Endothelial cell (in vitro differentiated cells): ENCODE data around the gene PNKP. TPM values are rescaled to one million over a fixed set of nuclear protein-coding genes. Genes with fewer than 3 reads are reported as not detected.
A peak's percentile ranks its signal among the peaks of the same experiment; 100 is the strongest.

ENCODE experiments used
- DNase-seq: peaks from one replicate; pipeline ENCODE4 v3.0.0; 2021; ENCODE audit warnings: low spot score
- H3K27ac Mint-ChIP-seq: one replicate; pipeline ENCODE4 v1.8.0; 2021; ENCODE audit warnings: mixed read lengths, inconsistent platforms; ENCODE audit not compliant: unreplicated experiment
- H3K27me3 Mint-ChIP-seq: one replicate; pipeline ENCODE4 v1.8.0; 2021; ENCODE audit warnings: mild to moderate bottlenecking, moderate library complexity, mixed read lengths, inconsistent platforms; ENCODE audit not compliant: unreplicated experiment
- H3K36me3 Mint-ChIP-seq: one replicate; pipeline ENCODE4 v1.8.0; 2021; ENCODE audit warnings: mild to moderate bottlenecking, low read depth, mixed read lengths, inconsistent platforms; ENCODE audit not compliant: unreplicated experiment
- H3K4me1 Mint-ChIP-seq: one replicate; pipeline ENCODE4 v1.8.0; 2021; ENCODE audit warnings: mild to moderate bottlenecking, mixed read lengths, inconsistent platforms; ENCODE audit not compliant: unreplicated experiment
- H3K4me3 Mint-ChIP-seq: one replicate; pipeline ENCODE4 v1.8.0; 2021; ENCODE audit warnings: mild to moderate bottlenecking, mixed read lengths, inconsistent platforms; ENCODE audit not compliant: unreplicated experiment
- H3K9me3 Mint-ChIP-seq: one replicate; pipeline ENCODE4 v1.8.0; 2021; ENCODE audit warnings: mixed read lengths, inconsistent platforms; ENCODE audit not compliant: unreplicated experiment
- total RNA-seq: library from RNA; stranded (reverse); fragmentation: NEBNext Ultra II Directional; extraction: Animal tissue kit (Norgen Biotek cat#: 25700); gene quantifications from one replicate; pipeline ENCODE4 v1.2.1, GENCODE V29; 2021; ENCODE audit not compliant: unreplicated experiment
- TF ChIP-seq, protein P1 (sequence below): fragments of 200-600 bp; sonication (generic); IDR thresholded peaks from one replicate; pipeline ENCODE4 v1.5.0; 2021; ENCODE audit warnings: antibody characterized with exemption; ENCODE audit not compliant: unreplicated experiment

The PNKP gene
- total RNA-seq, 1 donor from 2014 or later = 96.0 TPM

DNA sequence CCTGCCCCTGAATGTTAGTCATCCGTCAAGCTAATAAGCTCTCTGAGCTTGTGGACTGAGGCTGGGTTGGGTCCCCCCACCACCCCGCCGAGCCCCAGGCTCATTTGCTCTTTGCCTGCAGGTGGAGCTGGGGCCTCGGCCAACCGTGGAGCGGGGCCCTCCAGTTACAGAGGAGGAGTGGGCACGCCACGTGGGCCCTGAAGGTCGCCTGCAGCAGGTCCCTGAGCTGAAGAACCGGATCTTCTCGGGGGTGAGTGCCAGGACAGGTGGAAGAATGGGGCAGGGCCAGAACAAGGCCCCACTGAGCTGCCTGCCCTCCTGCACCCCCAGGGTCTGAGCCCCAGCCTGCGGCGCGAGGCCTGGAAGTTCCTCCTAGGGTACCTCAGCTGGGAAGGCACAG is 15.3 kb upstream of the PNKP start:
- H3K27ac Mint-ChIP-seq = no peak overlapping the region
- peaks cover 37% of the 10 kb centered on the region for H3K36me3 Mint-ChIP-seq
- H3K27me3 Mint-ChIP-seq = peaks cover 13% of the 10 kb centered on the region
- H3K4me1 Mint-ChIP-seq = peaks cover 12% of the 10 kb centered on the region
- no peak for DNase-seq
- no peaks in the 10 kb centered on the region for H3K9me3 Mint-ChIP-seq
- no peak overlapping the region for H3K4me3 Mint-ChIP-seq
- TF ChIP-seq, protein P1, sequence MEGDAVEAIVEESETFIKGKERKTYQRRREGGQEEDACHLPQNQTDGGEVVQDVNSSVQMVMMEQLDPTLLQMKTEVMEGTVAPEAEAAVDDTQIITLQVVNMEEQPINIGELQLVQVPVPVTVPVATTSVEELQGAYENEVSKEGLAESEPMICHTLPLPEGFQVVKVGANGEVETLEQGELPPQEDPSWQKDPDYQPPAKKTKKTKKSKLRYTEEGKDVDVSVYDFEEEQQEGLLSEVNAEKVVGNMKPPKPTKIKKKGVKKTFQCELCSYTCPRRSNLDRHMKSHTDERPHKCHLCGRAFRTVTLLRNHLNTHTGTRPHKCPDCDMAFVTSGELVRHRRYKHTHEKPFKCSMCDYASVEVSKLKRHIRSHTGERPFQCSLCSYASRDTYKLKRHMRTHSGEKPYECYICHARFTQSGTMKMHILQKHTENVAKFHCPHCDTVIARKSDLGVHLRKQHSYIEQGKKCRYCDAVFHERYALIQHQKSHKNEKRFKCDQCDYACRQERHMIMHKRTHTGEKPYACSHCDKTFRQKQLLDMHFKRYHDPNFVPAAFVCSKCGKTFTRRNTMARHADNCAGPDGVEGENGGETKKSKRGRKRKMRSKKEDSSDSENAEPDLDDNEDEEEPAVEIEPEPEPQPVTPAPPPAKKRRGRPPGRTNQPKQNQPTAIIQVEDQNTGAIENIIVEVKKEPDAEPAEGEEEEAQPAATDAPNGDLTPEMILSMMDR = no peak

DNA sequence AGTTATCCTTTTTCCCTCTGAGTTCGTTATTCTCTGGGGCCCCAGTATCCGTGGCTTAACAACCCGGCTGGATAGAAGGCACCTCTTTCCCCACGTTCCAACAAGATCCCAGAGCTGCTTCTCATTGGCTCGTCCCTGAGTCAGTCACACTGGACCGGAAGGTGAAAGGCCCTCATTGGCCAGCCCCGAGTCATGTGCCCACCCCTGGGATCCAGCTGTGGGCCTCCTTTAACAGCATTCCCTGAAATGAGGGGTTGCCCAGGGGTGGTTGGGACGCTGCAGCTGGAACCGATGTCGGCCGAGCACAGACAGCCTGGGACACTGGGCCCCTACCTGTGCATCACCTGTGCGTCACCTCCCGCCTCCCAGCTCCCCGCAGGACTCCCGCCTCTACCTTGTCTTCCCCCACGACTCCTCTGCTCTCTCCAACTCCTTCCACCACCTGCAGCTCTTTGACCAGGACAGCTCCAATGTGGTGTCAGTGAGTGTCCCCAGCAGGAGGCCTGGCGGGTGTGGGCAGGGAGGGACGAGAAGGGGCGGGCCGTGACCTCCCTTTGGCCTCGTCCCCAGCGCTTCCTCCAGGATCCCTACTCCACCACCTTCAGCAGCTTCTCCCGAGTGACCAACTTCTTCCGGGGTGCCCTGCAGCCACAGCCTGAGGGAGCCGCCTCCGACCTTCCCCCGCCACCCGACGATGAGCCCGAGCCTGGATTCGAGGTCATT is 14.5 kb upstream of the PNKP start:
- TF ChIP-seq, protein P1 = no peak
- peaks cover 37% of the 10 kb centered on the region for H3K36me3 Mint-ChIP-seq
- DNase-seq = no peak
- peaks cover 12% of the 10 kb centered on the region for H3K4me1 Mint-ChIP-seq
- peaks cover 11% of the 10 kb centered on the region for H3K27me3 Mint-ChIP-seq
- H3K27ac Mint-ChIP-seq = no peak overlapping the region
- H3K4me3 Mint-ChIP-seq = peak overlapping the region; percentile 37
- H3K9me3 Mint-ChIP-seq = no peaks in the 10 kb centered on the region

DNA sequence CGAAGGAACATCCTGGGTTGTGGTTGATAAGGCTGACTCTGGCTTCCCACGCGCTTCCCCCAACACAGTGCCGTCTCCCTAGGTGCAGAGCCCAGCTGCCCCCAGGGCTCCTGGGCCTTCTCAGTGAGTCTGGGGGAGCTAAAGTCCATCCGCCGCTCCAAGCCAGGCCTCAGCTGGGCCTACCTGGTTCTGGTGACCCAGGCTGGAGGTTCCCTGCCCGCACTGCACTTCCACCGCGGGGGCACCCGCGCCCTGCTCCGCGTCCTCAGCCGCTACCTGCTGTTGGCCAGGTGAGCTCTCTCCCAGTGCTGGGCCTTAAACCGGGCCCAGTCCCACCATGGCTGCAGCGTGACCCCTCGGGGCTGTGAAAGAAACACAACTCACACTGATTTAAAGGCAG is 13.8 kb upstream of the PNKP start:
- Mint-ChIP-seq H3K9me3 (no peaks in the 10 kb centered on the region), H3K4me3 (no peak overlapping the region), H3K27me3 (peaks cover 10% of the 10 kb centered on the region), H3K27ac (no peak overlapping the region), H3K4me1 (peaks cover 12% of the 10 kb centered on the region), H3K36me3 (peaks cover 33% of the 10 kb centered on the region)
- DNase-seq = no peak
- TF ChIP-seq, protein P1 = no peak

DNA sequence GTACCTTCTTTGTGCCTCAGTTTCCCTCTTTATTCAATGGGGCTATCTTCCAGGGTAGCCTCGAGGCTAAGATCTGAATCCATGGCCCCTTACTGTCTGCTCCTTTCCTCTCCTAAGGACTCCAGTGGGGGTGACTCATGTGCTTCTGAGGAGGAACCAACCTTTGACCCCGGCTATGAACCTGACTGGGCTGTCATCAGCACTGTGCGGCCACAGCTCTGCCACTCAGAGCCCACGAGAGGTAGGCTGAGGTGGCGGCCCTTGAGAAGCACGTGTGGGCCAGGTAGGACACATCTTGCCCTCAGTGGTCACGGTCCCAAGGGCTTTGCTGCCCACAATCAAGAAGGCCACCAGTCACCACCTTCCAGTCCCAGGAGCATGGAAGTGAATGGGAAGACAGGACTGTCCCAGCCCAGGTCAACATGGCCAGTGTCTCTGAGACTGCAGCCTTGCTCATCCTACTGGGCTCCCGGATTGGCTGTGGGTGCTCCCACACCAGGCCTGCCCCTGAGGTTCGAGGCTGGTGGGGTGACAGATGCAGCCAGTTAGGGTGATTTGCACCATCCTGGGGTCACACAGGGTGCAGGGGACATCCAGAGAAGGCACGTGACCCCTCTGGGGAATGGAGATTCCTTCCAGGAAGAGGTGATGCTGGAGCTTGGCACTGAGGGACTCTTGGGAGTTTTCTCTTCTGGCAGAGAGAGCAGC is 12.9 kb upstream of the PNKP start:
- DNase-seq = no peak
- Mint-ChIP-seq H3K4me1 (peaks cover 19% of the 10 kb centered on the region), H3K27me3 (peaks cover 16% of the 10 kb centered on the region), H3K4me3 (no peak overlapping the region), H3K27ac (no peak overlapping the region), H3K9me3 (no peaks in the 10 kb centered on the region), H3K36me3 (peaks cover 32% of the 10 kb centered on the region)
- TF ChIP-seq, protein P1 = no peak
